HEK293 (cell line): ENCODE results near the gene CPA5.

Source experiments
- CTCF ChIA-PET: fragments of 350-600 bp; formaldehyde crosslinking; extraction: SDS; loops from one replicate; lab custom pipeline; 2021; ENCODE audit warnings: antibody characterized with exemption; lab: Yijun Ruan, JAX
- POLR2A ChIA-PET: fragments of 300-600 bp; formaldehyde crosslinking; extraction: SDS; loops from one replicate; lab custom pipeline; 2020; ENCODE audit warnings: antibody characterized with exemption, inconsistent platforms; lab: Yijun Ruan, JAX
- H3K27ac ChIP-seq: fragments of 200-500 bp; sonication (Bioruptor generic); 2 replicates; pipeline ENCODE4 v1.5.1; 2014; ENCODE audit warnings: low read depth, low read length, control low read depth, inconsistent platforms; ENCODE audit errors: extremely low read depth
- H3K36me3 ChIP-seq, 2 experiments: fragments of 200-500 bp in 1 of 2; sonication (Bioruptor generic) in 1 of 2; 1 replicate in 1 of 2; 2 replicates in 1 of 2; pipeline ENCODE4 v1.5.1; 2014 to 2017; ENCODE audit warnings: inconsistent platforms in 2 of 2, low read length in 2 of 2; ENCODE audit not compliant: control insufficient read depth in 2 of 2, insufficient read depth in 1 of 2
- H3K4me1 ChIP-seq: fragments of 200-500 bp; sonication (Bioruptor generic); 2 replicates; pipeline ENCODE4 v1.5.1; 2014; ENCODE audit warnings: mild to moderate bottlenecking, low read length, inconsistent platforms; ENCODE audit not compliant: control insufficient read depth, insufficient read depth
- H3K4me3 ChIP-seq: 2 replicates; pipeline ENCODE4 v1.5.1; 2011; ENCODE audit warnings: low read depth, mild to moderate bottlenecking, control low read depth, low read length, moderate library complexity
- H3K9me3 ChIP-seq: fragments of 200-500 bp; sonication (Bioruptor generic); 2 replicates; pipeline ENCODE4 v1.5.1; 2014; ENCODE audit warnings: low read depth, low read length, inconsistent platforms; ENCODE audit not compliant: control insufficient read depth, insufficient read depth
- AEBP2 ChIP-seq: fragments of 450-650 bp; formaldehyde crosslinking; IDR thresholded peaks from 2 replicates; pipeline ENCODE4 v1.5.1; 2016; ENCODE audit warnings: missing biosample characterization, missing genetic modification characterization, borderline replicate concordance
- HIC1 ChIP-seq: fragments of 450-650 bp; formaldehyde crosslinking; IDR thresholded peaks from 2 replicates; pipeline ENCODE4 v1.5.1; 2016; ENCODE audit warnings: missing biosample characterization, missing genetic modification characterization
- PRDM2 ChIP-seq: fragments of 450-650 bp; formaldehyde crosslinking; IDR thresholded peaks from 2 replicates; pipeline ENCODE4 v1.5.1; 2016; ENCODE audit warnings: missing biosample characterization, missing genetic modification characterization, borderline replicate concordance
- PRDM6 ChIP-seq: fragments of 450-650 bp; formaldehyde crosslinking; IDR thresholded peaks from 2 replicates; pipeline ENCODE4 v1.5.1; 2017; ENCODE audit warnings: missing biosample characterization, missing genetic modification characterization
- ZBTB44 ChIP-seq: fragments of 450-650 bp; IDR thresholded peaks from 2 replicates; pipeline ENCODE4 v1.5.1; 2018; ENCODE audit warnings: missing biosample characterization, mild to moderate bottlenecking, missing genetic modification characterization
- ZBTB49 ChIP-seq: fragments of 450-650 bp; formaldehyde crosslinking; IDR thresholded peaks from 2 replicates; pipeline ENCODE4 v1.5.1; 2016; ENCODE audit warnings: missing biosample characterization, missing genetic modification characterization, low read depth
- ZFP69B ChIP-seq: fragments of 450-650 bp; formaldehyde crosslinking; IDR thresholded peaks from 2 replicates; pipeline ENCODE4 v1.5.1; 2016; ENCODE audit warnings: missing biosample characterization, missing genetic modification characterization
- ZNF302 ChIP-seq: fragments of 450-650 bp; formaldehyde crosslinking; IDR thresholded peaks from 2 replicates; pipeline ENCODE4 v1.5.1; 2016; ENCODE audit warnings: missing biosample characterization, missing genetic modification characterization, low read depth
- ZNF473 ChIP-seq: fragments of 450-650 bp; formaldehyde crosslinking; IDR thresholded peaks from 2 replicates; pipeline ENCODE4 v1.5.1; 2017; ENCODE audit warnings: missing biosample characterization, missing genetic modification characterization
- ZNF521 ChIP-seq: fragments of 450-650 bp; formaldehyde crosslinking; IDR thresholded peaks from 2 replicates; pipeline ENCODE4 v1.5.1; 2017; ENCODE audit warnings: missing biosample characterization, mild to moderate bottlenecking, missing genetic modification characterization
- ZNF549 ChIP-seq: fragments of 450-650 bp; IDR thresholded peaks from 2 replicates; pipeline ENCODE4 v1.5.1; 2018; ENCODE audit warnings: missing biosample characterization, missing genetic modification characterization, mild to moderate bottlenecking, inconsistent platforms, moderate library complexity
- ZNF558 ChIP-seq: fragments of 450-650 bp; formaldehyde crosslinking; IDR thresholded peaks from 2 replicates; pipeline ENCODE4 v1.5.1; 2016; ENCODE audit warnings: missing biosample characterization, missing genetic modification characterization
- ZNF600 ChIP-seq: fragments of 450-650 bp; formaldehyde crosslinking; IDR thresholded peaks from 2 replicates; pipeline ENCODE4 v1.5.1; 2016; ENCODE audit warnings: missing biosample characterization, missing genetic modification characterization
- ZNF768 ChIP-seq: fragments of 450-650 bp; formaldehyde crosslinking; IDR thresholded peaks from 2 replicates; pipeline ENCODE4 v1.5.1; 2018; ENCODE audit warnings: missing biosample characterization, mild to moderate bottlenecking, missing genetic modification characterization

The CPA5 gene

GRCh38 chr7:130401578-130401977 lies 57.0 kb downstream of the CPA5 start:
- Histone ChIP-seq H3K4me3 (no peak overlapping the region), H3K27ac (no peak overlapping the region), H3K9me3 (no peaks in the 10 kb centered on the region), H3K36me3 (peaks cover 0 to 15% of the 10 kb centered on the region in 2 experiments; a peak in 1 of 3 replicates), H3K4me1 (no peaks in the 10 kb centered on the region)
- ChIA-PET CTCF (no interaction called here), POLR2A (no interaction called here)
- no peak for TF ChIP-seq ZNF558 (tag by site-specific recombination)
- no peak for TF ChIP-seq PRDM2 (tag by site-specific recombination)
- TF ChIP-seq PRDM6 (tag by site-specific recombination): no peak
- TF ChIP-seq HIC1 (tag by site-specific recombination): no peak

- Histone ChIP-seq H3K27ac (no peak overlapping the region), H3K36me3 (peaks cover 0 to 15% of the 10 kb centered on the region in 2 experiments; a peak in 1 of 3 replicates), H3K4me3 (no peak overlapping the region), H3K9me3 (no peaks in the 10 kb centered on the region), H3K4me1 (no peaks in the 10 kb centered on the region)
- CTCF ChIA-PET: no interaction called here
- POLR2A ChIA-PET: interaction anchor here (0.6 kb wide), 1 partner anchor 32 kb away, joined by 3 read pairs; no protein-coding TSS in a partner anchor
- TF ChIP-seq ZFP69B (tag by site-specific recombination) (no peak), ZNF600 (no peak), ZNF521 (tag by site-specific recombination) (no peak), ZBTB49 (no peak), ZNF549 (no peak), ZNF768 (tag by site-specific recombination) (no peak), ZBTB44 (tag by site-specific recombination) (no peak), ZNF473 (tag by site-specific recombination) (no peak), AEBP2 (tag by site-specific recombination) (no peak), ZNF302 (tag by site-specific recombination) (no peak)
These were observed 60.4 kb downstream of the CPA5 start for GRCh38 chr7:130405003-130405402.
